Thyroid gland (tissue), 4 donors: ENCODE measurements around the gene DPF3.

ENCODE experiments used
- POLR2A ChIP-seq, 2 donors: fragments of 450-650 bp; IDR thresholded peaks; one replicate each; pipeline ENCODE4 v1.6.1; 2017; ENCODE audit warnings: antibody characterized with exemption in 2 of 2, mild to moderate bottlenecking in 2 of 2, moderate library complexity in 1 of 2
- TF ChIP-seq, protein P1 (sequence below), 6 experiments: fragments of 200-600 bp in 3 of 6; fragments of 450-650 bp in 3 of 6; sonication (generic) in 3 of 6; IDR thresholded peaks; one replicate each; pipeline ENCODE4 v1.5.1; 2016 to 2019; ENCODE audit warnings: antibody characterized with exemption in 6 of 6, mild to moderate bottlenecking in 2 of 6, inconsistent platforms in 1 of 6, moderate library complexity in 1 of 6

DNA sequence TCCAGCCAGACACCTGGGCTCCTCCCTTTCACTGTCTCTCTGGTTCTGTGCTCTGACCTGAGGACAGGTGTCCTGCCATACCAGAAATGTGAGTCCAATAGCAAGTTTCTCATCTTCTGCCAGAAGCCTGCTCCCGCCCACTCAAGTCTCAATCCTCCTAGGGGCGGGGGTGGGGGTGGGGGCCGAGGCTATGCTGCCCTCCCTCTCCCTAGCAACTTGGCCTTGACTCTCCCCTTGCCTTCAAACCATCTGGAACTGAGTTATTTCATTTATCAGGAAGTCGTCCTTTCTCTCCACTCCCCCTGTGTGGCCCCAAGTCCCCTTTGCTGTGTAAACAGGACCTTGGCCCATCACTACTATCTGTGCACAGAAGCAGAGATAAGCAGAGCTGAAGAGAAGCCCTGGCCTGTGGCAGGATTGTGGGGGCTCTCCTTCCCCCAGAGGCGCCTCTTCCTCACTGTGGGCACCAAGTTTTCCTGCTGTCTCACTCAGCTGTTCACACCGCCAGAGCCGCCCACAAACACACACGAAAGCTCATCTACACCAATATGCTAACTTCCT is 117.1 kb downstream of the DPF3 start:
- TF ChIP-seq, protein P1, sequence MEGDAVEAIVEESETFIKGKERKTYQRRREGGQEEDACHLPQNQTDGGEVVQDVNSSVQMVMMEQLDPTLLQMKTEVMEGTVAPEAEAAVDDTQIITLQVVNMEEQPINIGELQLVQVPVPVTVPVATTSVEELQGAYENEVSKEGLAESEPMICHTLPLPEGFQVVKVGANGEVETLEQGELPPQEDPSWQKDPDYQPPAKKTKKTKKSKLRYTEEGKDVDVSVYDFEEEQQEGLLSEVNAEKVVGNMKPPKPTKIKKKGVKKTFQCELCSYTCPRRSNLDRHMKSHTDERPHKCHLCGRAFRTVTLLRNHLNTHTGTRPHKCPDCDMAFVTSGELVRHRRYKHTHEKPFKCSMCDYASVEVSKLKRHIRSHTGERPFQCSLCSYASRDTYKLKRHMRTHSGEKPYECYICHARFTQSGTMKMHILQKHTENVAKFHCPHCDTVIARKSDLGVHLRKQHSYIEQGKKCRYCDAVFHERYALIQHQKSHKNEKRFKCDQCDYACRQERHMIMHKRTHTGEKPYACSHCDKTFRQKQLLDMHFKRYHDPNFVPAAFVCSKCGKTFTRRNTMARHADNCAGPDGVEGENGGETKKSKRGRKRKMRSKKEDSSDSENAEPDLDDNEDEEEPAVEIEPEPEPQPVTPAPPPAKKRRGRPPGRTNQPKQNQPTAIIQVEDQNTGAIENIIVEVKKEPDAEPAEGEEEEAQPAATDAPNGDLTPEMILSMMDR (IDR thresholded peaks at IDR 0.05), result no peak
- TF ChIP-seq POLR2A (IDR thresholded peaks at IDR 0.05), result no peak
